K562 (cell line): ENCODE measurements around the gene AKAP10. TPM values are rescaled to one million over a fixed set of nuclear protein-coding genes. Genes with fewer than 3 reads are reported as not detected.

Experiments
- BHLHE40 ChIP-seq: IDR thresholded peaks from 2 replicates; pipeline ENCODE4 v1.6.1; 2011; ENCODE audit warnings: low read length, improper control_type of control experiment
- CBFA2T3 ChIP-seq: fragments of 450-650 bp; IDR thresholded peaks from 2 replicates; pipeline ENCODE4 v1.6.1; 2017
- CC2D1A ChIP-seq: fragments of 450-650 bp; IDR thresholded peaks from 2 replicates; pipeline ENCODE4 v1.6.1; 2017; ENCODE audit warnings: mild to moderate bottlenecking
- CREM ChIP-seq: IDR thresholded peaks from 2 replicates; pipeline ENCODE4 v1.6.1; 2014; ENCODE audit warnings: antibody characterized with exemption, low read depth
- DACH1 ChIP-seq: fragments of 450-650 bp; IDR thresholded peaks from 2 replicates; pipeline ENCODE4 v1.6.1; 2018; ENCODE audit not compliant: partially characterized antibody
- IFI16 ChIP-seq: fragments of 250-450 bp; sonication (Bioruptor Pico); IDR thresholded peaks from 2 replicates; pipeline ENCODE4 v2.1.2; 2022; ENCODE audit warnings: mild to moderate bottlenecking, inconsistent platforms
- NONO ChIP-seq, 2 experiments: fragments of 200-400 bp in 1 of 2; fragments of 450-650 bp in 1 of 2; formaldehyde crosslinking in 1 of 2; IDR thresholded peaks; 2 replicates each; pipeline ENCODE4 v1.6.1; 2017; ENCODE audit warnings: low read depth in 2 of 2, mild to moderate bottlenecking in 2 of 2, moderate library complexity in 2 of 2, low read length in 1 of 2
- NRF1 ChIP-seq, 2 experiments: fragments of 450-650 bp; IDR thresholded peaks in 1 of 2; conservative IDR thresholded peaks in 1 of 2; 2 replicates each; pipeline ENCODE4 v1.6.1; 2014; ENCODE audit warnings: mild to moderate bottlenecking in 2 of 2
- POLR2A ChIP-seq: fragments of 450-650 bp; conservative IDR thresholded peaks from 2 replicates; pipeline ENCODE4 v1.6.1; 2016
- RBM34 ChIP-seq: fragments of 200-400 bp; formaldehyde crosslinking; IDR thresholded peaks from 2 replicates; pipeline ENCODE4 v1.6.1; 2018; ENCODE audit warnings: low read length, borderline replicate concordance; ENCODE audit not compliant: insufficient read depth
- TAF1 ChIP-seq: IDR thresholded peaks from 2 replicates; pipeline ENCODE4 v1.6.1; 2011; ENCODE audit warnings: mild to moderate bottlenecking, low read length, moderate library complexity; ENCODE audit not compliant: insufficient read depth, control insufficient read depth, severe bottlenecking; ENCODE audit errors: extremely low read depth
- TEAD4 ChIP-seq, 2 experiments: sonication (generic) in 1 of 2; formaldehyde crosslinking in 1 of 2; IDR thresholded peaks; 2 replicates each; pipeline versions ENCODE4 v1.6.1 to v1.8.0; 2012 to 2022; ENCODE audit warnings: borderline replicate concordance in 1 of 2, inconsistent platforms in 1 of 2, low read length in 1 of 2, mild to moderate bottlenecking in 1 of 2, missing genetic modification reagents in 1 of 2
- ZNF408 ChIP-seq: fragments of 250-450 bp; sonication (Bioruptor Pico); IDR thresholded peaks from 2 replicates; pipeline ENCODE4 v1.4.0; 2020; ENCODE audit warnings: low read depth, mild to moderate bottlenecking, moderate library complexity
- polyA plus RNA-seq, 8 experiments: library from polyadenylated mRNA; depleted of rRNA in 4 of 8; stranded (reverse) in 5 of 8; unstranded in 3 of 8; fragments of >200 nt; fragmentation: Nextera tagmentation in 2 of 8; fragmentation: Illumina TruSeq in 1 of 8; extraction: Ambion mirVana in 2 of 8; extraction: Trizol in 1 of 8; gene quantifications; 2 replicates each; pipeline versions ENCODE4 v1.2.1 to v1.2.3, GENCODE V29; 2011 to 2014; ENCODE audit warnings: inconsistent platforms in 1 of 8, missing spikeins in 1 of 8
- total RNA-seq, 7 experiments: library from RNA; depleted of rRNA in 6 of 7; stranded (reverse); fragments of >200 nt in 6 of 7; fragmentation: Illumina TruSeq in 2 of 7; extraction: Trizol in 2 of 7; gene quantifications; 2 replicates each; pipeline versions ENCODE4 v1.2.1 to v1.2.3, GENCODE V29; 2011 to 2021; ENCODE audit warnings: low replicate concordance in 1 of 7
- TF ChIP-seq, protein P1 (sequence below), 2 experiments: IDR thresholded peaks; 2 replicates each; pipeline ENCODE4 v1.6.1; 2012; ENCODE audit warnings: improper control_type of control experiment in 2 of 2, low read depth in 2 of 2, low read length in 2 of 2, borderline replicate concordance in 1 of 2
- TF ChIP-seq, protein P2 (sequence below): fragments of 200-800 bp; sonication (Bioruptor generic); IDR thresholded peaks from 2 replicates; pipeline ENCODE4 v1.6.1; 2017; ENCODE audit warnings: missing genetic modification characterization, missing compliant biosample characterization
- TF ChIP-seq, protein P3 (sequence below): fragments of 250-450 bp; sonication (Bioruptor Pico); IDR thresholded peaks from 2 replicates; pipeline ENCODE4 v1.5.0; 2021

The AKAP10 gene
- total and polyA plus RNA-seq, 9 of the 15 experiments (the other 6 are each of a cell fraction or from before 2014, with no cell fraction given): 4.0 to 20.3 (median 8.2) TPM

DNA sequence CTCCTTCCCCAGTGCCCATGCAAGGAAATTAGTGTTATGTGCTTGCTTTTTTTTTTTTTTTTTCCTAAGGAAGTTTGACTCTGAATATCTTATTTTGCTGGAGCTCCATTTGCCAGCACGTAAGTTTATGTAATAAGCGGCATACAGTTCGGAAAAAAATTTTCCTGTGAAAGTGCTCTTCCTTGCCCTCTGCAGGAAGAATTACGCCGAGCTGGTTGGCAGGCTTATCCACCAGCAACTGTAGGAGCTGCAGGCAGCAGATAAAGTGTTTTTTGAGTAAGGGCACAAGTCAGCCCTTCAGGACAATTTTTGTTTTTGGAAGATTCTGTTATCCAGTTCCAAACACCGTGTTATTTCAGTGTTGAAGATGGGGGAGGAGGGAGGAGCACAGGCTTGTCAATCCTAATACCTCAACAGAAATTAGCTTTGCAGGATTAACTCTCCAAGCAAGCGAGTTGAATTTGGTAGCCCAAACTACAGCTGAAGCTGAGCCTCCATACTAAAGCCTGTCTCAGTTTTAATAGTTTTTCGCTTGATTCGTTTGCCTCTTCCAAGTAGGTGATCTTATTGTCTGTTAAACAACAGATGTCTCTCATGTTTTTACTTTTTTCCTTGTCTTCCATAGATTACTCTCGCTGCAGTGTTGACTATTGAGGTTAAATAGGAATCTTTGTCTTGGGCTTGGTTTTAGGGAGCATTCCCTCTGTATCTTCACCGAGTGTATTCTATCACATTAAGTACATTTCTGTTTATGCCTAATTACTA is 32.7 kb upstream of the AKAP10 start (continued):
- TF ChIP-seq, protein P1, sequence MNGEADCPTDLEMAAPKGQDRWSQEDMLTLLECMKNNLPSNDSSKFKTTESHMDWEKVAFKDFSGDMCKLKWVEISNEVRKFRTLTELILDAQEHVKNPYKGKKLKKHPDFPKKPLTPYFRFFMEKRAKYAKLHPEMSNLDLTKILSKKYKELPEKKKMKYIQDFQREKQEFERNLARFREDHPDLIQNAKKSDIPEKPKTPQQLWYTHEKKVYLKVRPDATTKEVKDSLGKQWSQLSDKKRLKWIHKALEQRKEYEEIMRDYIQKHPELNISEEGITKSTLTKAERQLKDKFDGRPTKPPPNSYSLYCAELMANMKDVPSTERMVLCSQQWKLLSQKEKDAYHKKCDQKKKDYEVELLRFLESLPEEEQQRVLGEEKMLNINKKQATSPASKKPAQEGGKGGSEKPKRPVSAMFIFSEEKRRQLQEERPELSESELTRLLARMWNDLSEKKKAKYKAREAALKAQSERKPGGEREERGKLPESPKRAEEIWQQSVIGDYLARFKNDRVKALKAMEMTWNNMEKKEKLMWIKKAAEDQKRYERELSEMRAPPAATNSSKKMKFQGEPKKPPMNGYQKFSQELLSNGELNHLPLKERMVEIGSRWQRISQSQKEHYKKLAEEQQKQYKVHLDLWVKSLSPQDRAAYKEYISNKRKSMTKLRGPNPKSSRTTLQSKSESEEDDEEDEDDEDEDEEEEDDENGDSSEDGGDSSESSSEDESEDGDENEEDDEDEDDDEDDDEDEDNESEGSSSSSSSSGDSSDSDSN (IDR thresholded peaks at IDR 0.05; ENCODE audit: borderline replicate concordance in 1 of 2, low read depth in 2 of 2, low read length in 2 of 2): no peak
- TF ChIP-seq CC2D1A (peak; percentile 96; the same call in 1 of the 2 replicates), NRF1 (conservative IDR thresholded peaks at IDR 0.05 in 1 of 2, IDR thresholded peaks at IDR 0.05 in 1 of 2) (peak; percentile 7 to 53; a peak in 3 of 4 replicates), IFI16 (CRISPR knock-in tag) (no peak), RBM34 (no peak), TAF1 (peak; percentile 29), ZNF408 (CRISPR knock-in tag) (no peak), CBFA2T3 (peak; percentile 98), TEAD4 (IDR thresholded peaks at IDR 0.05; ENCODE audit: low read length) (peak; percentile 96), TEAD4 (CRISPR knock-in tag; IDR thresholded peaks at IDR 0.05; ENCODE audit: borderline replicate concordance) (no peak), CREM (peak; percentile 51), BHLHE40 (peak; percentile 68; the same call in 1 of the 2 replicates), NONO (IDR thresholded peaks at IDR 0.05; ENCODE audit: low read depth in 2 of 2, low read length in 1 of 2) (peak in 1 of 2 experiments; percentile 56; a peak in 1 of 4 replicates), POLR2A (0 out of 2 replicates have a peak, but pooled peaks have one; percentile 22), DACH1 (no peak)
- TF ChIP-seq, protein P2, sequence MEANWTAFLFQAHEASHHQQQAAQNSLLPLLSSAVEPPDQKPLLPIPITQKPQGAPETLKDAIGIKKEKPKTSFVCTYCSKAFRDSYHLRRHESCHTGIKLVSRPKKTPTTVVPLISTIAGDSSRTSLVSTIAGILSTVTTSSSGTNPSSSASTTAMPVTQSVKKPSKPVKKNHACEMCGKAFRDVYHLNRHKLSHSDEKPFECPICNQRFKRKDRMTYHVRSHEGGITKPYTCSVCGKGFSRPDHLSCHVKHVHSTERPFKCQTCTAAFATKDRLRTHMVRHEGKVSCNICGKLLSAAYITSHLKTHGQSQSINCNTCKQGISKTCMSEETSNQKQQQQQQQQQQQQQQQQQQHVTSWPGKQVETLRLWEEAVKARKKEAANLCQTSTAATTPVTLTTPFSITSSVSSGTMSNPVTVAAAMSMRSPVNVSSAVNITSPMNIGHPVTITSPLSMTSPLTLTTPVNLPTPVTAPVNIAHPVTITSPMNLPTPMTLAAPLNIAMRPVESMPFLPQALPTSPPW: peak; percentile 31; the same call in 1 of the 2 replicates
- TF ChIP-seq, protein P3, sequence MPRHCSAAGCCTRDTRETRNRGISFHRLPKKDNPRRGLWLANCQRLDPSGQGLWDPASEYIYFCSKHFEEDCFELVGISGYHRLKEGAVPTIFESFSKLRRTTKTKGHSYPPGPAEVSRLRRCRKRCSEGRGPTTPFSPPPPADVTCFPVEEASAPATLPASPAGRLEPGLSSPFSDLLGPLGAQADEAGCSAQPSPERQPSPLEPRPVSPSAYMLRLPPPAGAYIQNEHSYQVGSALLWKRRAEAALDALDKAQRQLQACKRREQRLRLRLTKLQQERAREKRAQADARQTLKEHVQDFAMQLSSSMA (CRISPR knock-in tag): no peak
